ENCODE measurements around the gene TDRD7.

DNA sequence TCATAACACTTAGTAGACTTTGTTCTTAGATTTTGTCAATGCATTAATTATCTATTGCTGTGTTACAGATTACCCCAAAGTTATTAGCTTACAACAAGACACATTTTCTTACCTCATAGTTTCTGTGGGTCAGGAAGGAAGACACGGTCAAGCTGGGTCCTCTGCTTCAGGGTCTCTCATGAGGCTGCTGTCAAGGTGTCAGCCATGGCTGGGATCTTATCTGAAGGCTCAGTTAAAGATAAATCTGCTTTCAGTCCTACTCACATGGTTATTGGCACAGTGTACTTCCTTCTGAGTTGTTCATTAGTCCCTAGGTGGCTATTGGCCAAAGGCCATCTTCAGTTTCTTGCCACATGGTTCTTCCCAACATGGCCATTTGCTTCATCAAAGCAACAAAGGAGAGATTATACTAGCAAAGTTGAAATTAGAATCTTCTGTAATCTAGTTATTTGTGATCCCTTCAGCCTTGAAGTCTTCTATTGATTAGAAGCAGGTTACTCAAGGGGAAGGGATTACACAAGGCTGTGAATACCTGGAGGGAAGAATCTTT lies 25.2 kb downstream of the TDRD7 start:
- TF ChIP-seq, protein P1, sequence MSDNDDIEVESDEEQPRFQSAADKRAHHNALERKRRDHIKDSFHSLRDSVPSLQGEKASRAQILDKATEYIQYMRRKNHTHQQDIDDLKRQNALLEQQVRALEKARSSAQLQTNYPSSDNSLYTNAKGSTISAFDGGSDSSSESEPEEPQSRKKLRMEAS (IDR thresholded peaks at IDR 0.05): no peak
- TF ChIP-seq, protein P2, sequence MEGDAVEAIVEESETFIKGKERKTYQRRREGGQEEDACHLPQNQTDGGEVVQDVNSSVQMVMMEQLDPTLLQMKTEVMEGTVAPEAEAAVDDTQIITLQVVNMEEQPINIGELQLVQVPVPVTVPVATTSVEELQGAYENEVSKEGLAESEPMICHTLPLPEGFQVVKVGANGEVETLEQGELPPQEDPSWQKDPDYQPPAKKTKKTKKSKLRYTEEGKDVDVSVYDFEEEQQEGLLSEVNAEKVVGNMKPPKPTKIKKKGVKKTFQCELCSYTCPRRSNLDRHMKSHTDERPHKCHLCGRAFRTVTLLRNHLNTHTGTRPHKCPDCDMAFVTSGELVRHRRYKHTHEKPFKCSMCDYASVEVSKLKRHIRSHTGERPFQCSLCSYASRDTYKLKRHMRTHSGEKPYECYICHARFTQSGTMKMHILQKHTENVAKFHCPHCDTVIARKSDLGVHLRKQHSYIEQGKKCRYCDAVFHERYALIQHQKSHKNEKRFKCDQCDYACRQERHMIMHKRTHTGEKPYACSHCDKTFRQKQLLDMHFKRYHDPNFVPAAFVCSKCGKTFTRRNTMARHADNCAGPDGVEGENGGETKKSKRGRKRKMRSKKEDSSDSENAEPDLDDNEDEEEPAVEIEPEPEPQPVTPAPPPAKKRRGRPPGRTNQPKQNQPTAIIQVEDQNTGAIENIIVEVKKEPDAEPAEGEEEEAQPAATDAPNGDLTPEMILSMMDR (IDR thresholded peaks at IDR 0.05): no peak
- TF ChIP-seq POLR2AphosphoS2 (conservative IDR thresholded peaks at IDR 0.05; ENCODE audit: low read length) (no peak), HOXB5 (CRISPR knock-in tag; IDR thresholded peaks at IDR 0.05) (no peak), RCOR1 (IDR thresholded peaks at IDR 0.05; ENCODE audit: low read depth, low read length) (no peak)

All from A549 (cell line).